Stimulated activated CD4-positive, alpha-beta T cell treated with anti-CD3 and anti-CD28 coated beads, TNF-alpha, amount 100 ng/mL, for 4 hours (primary cell): ENCODE data around the gene WDR35.
"Not testable (repeated sequence)": the region's sequence is repeated elsewhere in the genome, so short reads cannot be mapped to it uniquely, and the experiment has no call there.

ENCODE experiments used
- DNase-seq, 3 experiments: peaks; one replicate each; pipeline ENCODE4 v3.0.0-alpha.2; 2020; ENCODE audit warnings: low read depth in 3 of 3

Gene WDR35

DNA sequence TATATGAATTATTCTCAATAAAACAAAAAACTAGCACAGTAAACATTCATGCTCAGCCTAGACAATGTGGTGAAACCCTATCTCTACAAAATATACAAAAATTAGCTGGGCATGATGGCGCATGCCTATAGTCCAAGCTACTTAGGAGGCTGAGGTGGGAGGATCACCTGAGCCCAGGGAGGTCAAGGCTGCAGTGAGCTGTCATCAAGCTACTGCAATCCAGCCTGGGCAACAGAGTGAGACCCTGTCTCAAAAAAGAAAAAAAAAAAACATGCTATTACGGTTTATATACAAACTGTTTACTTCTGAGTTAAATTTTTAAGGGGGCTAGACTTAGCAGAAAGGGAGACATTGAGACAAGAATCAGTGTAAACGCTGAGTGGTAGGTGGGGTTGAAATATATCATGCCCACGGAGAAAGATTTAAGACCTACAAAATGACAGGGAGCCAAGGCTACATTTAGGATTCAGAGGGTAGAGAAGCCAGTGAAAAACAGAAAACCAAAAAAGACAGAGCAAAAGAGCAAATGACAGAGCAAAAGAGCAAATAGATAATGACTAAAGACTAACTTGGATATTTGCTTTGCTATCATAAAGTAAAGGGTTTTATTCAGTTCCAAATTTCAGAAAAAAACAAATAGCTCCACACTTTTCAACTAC lies 95.6 kb downstream of the WDR35 start:
- DNase-seq = no peak

DNA sequence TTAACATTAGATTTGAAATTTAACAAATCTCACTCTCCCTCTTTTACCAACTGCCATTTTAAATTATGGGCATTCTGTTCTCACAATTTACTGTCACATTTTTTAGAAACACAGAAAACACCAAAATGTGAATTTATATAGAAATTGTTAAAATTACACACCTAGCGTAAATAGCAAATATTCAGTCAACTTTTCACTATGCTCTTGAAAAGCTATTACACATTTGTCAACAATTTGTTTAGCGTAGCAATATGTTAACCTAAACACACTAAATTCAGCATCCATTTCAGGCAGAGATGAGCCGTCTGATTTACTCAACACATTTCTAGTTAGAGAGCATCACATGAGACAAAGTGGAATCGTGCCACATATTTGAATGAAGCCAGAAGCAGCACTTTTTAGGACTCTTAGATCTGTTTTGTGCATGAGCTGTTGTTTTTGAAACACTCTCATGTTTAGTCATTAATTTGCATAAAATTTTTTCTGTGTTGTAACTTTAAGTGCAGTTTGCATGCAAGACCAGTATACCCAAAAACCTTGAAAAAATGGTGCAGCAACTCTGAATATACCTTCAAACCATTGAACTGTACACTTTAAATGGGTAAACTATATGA lies 96.3 kb downstream of the WDR35 start:
- no peak for DNase-seq

DNA sequence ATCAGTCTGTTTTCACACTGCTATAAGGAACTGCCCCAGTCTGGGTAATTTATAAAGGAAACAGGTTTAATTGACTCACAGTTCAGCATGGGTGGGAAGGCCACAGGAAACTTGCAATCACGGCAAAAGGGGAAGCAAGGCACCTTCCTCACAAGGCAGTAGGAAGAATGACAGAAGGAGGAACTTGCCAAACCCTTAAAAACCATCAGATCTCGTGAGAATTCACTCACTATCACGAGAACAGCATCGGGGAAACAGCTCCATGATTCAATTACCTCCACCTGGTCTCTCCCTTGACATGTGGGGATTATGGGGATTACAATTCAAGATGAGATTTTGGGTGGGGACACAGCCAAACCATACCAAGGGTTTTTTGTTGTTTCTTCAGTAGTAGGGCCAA lies 97.9 kb downstream of the WDR35 start:
- DNase-seq = not testable (repeated sequence)

DNA sequence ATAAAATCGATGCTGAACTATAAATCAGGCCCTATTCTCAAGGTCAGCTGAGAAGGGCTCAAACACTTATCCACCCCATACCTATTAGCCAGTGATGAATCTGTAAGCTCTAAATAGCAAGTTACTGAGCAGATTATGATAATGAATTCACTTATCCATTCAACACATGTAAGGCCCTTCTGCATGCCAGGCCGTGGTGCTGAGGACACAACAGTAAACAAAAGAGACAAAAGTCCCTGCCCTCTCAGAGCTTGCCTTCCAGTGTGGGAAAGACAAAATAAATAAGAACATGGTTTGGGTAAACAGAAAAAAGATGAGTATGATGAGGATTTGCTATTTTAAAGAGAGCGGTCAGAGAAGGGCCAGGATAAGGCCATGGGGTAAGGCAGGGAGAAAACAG lies 99.8 kb downstream of the WDR35 start:
- no peak for DNase-seq

DNA sequence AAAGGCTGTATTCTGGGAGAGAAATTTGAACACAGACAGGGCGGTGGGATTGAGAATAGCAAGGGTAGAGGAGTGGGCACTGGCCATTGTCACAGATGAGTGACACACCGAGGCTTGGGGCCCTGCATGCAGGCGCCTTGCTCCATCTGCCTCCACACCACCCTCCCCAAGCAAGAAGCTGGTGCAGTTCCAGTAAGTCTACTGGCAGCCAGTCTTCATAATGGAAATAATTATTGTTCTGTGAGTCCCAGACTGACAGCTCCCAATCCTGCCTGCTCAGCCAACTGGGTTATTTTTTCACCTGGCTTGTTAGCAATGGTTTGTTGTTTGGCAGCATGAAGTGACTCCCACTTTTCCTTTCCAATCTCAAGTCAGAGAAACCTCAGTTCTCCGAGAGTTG lies 101.1 kb downstream of the WDR35 start:
- DNase-seq = no peak

DNA sequence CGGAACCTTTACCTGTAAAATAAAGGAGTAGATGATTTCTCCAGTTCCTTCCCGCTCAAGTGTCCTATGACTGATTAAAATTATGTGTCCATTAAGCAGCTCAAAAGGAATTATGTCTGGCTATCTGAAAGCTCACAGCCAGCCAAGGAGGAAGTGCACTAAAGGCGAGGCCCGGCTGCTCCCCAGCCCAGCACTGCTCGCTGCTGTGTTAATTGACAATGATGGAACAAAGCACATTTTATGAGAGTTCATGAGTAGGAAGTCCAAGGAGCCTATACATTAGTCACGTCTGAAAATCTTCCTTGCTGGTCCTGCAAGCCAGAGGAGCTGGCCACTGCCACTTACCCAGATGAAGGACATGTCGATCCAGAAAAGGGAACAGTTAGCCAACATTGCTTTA lies 102.4 kb downstream of the WDR35 start:
- DNase-seq = no peak

DNA sequence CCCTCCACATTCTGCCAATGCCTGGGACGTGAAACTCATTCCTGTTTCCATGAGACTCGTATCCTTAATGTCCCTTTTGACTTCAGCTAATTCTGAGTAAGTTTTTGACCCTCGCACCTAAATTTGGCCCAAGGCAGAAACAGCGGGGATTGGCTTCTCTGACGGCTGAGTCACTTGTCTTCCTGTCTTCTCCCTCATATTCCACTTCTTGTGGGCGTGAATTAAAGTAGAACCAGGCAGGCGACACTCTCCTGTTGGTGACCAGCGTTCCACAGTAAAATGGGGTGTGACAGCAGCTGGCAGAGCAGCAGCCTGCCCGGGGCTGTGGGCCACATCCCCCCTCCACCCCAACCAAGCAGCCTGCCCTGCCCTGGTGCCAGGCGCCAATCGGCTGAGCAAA lies 103.6 kb downstream of the WDR35 start:
- DNase-seq = no peak

DNA sequence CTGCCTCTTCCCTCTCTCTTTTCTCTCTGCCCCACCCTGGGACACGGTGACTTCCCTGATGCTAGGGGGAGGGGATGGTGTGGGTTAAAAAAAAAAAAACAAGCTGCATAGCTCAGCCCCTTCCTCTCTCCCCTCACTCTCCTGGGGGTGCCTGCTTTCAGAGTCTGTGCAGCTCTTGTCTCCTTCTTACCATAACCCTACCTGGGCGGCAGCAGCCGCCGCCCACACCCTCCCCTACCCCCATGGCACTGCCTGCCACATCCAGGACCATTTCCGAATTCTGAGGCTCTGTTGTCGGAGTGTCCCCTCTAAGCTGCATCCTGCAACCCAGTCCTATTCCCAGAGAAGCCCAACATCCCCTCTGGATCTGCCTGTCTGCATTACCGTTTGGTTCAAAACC lies 104.1 kb downstream of the WDR35 start:
- no peak for DNase-seq

DNA sequence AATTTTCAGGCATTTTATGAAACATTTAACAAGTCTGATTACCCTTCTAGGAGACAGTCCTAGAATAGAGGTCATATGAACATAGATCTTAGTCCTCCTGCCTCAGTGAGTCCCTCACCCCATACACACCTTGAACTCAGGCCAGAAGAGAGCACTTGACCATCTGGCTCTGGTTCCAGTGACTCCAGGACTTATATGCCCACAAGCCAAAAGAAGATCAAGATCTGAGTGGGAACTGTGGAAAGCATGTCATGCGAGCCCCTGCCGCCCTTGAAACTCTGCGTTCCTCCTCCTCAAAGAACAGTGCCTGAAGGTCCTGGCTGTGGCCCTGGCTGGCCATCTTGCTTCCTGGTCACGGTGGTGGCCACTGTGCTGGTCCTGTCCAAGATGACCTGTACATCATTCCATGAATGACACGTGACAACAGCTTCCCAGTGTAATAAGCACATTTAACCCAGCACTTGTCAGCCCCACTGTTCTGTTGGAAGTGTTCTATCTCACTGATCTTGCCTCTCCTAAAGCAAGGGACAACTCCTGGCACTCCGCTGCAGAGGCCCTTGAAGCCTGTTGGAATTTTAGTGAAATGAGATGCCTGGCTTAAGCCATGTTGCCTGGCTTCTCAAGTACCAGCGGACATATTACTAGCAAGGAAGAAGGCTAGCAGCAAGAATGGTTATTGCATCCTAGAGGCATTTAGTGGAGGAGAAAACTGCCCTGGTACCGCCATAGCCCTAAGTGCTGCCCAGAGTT lies 105.8 kb downstream of the WDR35 start:
- no peak for DNase-seq

DNA sequence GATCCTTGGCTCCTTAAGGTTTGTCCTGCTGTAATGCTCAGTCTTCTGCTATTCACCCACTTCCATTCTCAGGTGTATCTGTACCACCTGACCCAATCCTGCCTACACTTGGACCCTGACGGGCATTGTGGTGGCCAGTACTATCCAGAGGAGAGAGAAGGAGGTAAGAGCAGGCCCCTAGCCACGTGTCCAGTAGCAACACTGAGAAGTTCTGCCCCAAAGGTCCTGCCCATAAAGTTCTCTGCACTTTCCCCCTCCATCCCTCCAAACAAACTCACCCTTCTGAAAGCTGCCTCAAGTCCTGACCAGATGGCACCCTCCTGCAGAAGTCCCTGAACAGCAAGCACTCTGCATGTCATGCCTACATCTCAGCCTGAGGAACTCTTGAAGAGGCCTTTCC lies 106.4 kb downstream of the WDR35 start:
- DNase-seq = no peak

DNA sequence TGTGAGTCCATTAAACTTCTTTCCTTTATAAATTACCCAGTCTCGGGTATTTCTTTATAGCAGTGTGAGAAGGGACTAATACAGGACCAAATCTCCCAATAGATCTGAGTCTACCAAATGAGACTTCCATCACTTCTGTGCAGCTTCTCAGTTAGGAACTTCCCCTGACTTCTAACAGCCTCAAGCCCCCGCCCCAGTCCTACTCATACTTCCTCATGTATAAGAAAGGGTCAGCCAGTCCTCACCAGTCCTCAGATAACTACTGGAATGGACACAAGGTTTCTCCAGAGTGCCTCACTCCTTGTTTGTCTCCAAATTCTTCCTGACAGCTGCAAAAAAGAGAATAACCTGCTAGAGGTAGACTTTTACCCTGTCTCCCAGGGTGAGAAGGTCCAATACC lies 107.6 kb downstream of the WDR35 start:
- DNase-seq = no peak

DNA sequence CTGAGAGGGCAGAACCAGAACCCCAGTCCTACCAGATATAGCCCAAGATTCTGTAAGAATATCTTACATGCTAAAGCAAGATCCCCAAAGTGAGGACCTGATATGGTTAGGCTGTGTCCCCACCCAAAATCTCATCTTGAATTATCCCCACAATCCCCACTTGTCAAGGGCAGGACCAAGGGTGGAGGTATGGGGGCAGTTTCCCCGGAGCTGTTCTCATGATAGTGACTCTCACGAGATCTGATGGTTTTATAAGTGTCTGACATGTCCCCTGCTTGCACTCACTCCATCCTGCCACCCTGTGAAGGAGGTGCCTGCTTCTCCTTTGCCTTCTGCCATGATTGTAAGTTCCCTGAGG lies 108.0 kb downstream of the WDR35 start:
- no peak for DNase-seq

DNA sequence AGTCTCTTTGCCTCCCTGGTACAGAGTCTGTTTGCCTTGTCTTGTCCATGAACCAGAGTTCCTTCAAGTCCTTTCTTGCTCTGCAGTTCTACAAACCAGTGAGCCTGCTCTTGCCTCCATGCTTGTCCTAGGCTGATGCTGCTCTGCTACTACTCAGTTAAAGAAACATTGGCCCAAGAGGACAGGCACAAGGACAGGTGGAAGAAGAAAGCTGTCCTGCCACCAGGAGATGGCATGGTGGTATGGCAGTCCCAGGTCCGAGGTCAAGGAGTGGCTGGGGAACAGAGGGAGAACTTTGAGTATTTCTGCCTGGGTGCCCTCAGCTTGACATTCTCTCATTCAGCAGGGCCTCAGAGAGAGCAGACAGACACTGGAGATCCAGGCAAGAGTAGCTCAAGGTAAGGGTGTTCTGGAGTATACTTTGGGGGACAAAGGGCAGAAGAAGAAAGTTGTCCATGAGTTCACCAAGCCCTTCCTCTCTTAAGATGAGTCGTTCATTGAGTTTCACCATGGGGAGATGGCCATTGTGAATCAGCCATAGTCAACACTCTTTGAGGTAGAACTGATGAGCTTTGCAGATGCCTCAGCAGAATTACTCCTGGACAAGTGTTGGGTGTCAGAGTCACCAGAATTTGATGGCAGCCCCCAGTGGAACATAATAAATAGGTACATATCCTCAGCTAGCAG lies 108.5 kb downstream of the WDR35 start:
- no peak for DNase-seq

DNA sequence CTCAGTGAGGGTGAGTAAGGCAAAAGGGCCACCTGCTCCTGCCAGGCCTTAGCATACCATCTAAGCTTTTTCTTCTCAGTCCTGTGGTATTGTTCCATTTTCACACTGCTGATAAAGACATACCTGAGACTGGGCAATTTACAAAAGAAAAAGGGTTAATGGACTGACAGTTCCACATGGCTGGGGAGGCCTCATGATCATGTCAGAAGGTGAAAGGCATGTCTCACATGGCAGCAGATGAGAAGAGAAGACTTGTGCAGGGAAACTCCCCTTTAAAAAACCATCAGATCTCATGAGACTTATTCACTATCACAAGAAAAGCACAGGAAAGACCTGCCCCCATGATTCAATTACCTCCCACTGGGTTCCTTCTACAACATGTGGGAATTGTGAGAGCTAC lies 109.7 kb downstream of the WDR35 start:
- not testable (repeated sequence) for DNase-seq

DNA sequence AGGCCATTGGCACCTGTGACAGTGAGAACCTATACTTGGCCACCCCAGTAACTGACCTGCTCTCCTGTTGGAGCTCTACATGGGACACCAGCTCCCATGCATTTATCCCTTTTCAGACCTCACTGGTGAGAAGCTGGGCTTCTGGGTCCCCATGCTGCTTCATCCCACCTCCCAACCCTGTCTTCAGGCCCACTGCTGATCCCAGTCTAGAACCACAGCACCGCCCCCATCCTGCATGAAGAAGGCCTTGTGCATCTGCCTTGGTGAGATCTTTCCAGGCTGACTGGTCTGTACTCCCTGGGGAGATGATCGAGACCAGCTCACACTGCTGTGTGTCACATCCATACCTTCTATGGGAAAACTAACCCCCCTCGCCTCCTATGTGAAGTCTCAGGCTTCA lies 110.8 kb downstream of the WDR35 start:
- DNase-seq = no peak

DNA sequence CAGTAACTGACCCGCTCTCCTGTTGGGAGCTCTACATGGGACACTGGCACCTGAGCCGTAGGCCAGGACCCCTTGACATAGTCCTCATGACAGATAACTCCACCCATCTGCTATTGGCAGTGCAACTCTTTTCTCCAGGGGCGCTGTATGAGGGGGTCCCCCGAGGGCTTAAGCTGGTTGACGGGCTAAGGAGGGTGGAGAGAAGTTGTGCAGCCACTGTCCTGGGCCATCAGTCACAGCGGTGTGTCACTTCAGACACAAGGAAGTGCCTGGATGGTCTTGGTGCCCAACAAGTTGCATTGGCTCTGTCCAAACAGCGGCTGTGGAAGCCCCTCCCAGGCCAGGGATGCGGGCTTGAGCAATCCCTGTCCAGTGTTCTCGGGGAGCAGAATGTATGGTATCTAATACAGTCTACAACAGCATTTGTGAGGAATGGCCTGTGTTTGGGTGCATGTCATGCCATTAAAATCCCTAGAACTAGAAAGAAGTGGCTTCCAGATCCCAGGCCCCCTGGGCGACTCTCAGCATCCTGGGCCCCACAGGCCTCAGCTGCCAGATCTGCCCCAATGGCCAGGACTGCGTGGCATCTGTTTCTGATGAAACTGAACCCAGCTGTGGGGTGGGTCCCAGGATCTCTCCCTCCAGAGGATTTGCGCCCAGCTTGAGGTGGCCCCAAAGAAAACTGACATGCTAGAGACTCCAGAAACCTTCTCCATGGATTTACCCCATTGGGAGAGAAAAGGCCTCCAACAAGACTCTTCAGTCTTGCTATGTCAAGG lies 111.4 kb downstream of the WDR35 start:
- DNase-seq = no peak

DNA sequence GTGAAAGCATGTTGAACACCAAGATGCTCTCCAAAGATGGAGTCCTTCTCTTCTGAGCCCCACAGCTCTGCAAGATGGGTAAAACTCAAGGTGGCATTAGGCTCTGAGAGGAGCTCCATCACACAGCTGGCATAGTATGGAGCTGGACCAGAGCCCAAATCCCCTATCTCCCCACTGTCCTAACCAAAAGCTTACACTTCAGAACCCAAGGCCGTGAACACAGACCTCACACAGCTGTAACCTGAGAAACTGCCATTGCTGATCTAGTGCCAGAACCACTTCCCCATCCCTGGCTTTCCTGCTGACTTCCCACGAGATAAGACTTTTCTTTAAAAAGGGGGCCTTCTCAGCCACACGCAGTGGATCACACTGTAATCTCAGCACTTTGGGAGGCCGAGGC lies 113.2 kb downstream of the WDR35 start:
- DNase-seq = no peak

DNA sequence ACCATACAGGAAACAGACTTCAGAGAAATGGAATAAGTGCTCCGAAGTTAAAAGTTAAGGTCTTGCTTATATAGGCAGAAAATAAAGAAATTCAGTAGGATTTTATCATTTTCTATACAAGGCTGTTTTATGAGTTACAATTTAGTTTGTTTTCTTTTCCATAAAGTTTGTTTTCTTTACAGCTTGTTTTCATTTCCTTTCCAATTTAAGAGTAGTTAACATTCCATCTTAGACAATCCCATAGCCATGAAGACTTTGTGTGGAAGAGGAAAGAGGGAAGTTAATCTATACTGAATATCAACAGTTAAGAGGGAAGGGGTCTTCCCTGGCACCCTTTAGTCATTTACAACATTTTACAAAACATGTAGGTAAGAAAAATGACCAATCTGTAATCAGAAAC lies 114.6 kb downstream of the WDR35 start:
- no peak for DNase-seq

DNA sequence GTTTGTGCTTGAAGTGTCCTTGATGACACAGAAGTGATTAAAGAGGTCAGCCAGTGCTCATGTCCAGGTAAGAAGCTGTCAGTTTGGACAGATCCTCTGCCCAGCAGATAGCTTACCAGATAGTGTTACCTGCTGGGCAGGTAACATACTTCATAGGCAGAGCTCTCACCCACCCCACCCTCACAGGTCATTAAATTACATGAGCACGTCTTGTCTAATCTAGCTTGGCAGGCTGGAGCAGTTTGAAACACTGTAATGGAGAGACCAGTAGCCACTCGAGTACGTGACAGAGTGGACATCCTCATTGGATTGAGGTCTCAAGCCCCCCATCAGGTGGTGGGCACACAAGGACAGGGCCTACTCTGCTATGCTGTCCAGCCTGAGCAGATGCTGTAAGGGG lies 115.2 kb downstream of the WDR35 start:
- DNase-seq = no peak

DNA sequence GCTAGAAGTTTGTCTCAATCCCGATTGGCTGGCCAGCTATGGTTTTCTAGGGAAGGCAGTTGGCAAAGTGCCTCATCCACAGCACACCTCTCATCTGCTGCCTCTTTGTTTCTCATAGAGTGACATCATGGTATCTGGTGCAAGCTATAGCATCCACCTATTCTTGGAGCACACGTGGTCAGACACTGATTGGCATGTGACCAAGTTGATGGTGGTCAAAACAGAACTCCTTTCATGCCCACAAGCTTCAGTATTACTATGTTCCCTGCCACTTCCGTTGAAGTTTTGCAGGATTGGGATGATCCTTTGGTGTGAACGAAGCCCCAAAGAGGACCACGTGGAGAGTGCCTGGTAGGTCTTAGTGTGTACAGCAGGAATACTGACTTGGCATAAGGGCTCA lies 116.9 kb downstream of the WDR35 start:
- DNase-seq = no peak

DNA sequence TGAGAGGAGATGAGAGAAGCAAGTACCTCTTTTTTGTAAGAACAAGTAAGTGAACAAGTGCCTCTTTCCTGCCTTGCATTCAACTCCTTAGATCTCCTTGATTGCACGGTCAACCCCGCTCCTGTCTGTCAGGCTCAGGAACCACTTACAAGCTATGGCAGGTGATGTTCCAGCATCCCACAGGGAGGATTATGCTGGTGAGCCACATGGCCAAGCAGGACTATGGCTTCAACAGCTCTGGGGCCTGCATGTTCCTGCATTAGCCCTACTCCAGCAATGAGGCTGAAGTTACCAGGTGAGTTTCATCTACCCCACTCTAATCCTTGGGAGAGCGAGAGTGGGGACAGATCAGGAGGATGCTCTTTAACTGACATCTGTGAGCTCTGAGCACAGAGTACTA lies 117.6 kb downstream of the WDR35 start:
- DNase-seq = no peak

DNA sequence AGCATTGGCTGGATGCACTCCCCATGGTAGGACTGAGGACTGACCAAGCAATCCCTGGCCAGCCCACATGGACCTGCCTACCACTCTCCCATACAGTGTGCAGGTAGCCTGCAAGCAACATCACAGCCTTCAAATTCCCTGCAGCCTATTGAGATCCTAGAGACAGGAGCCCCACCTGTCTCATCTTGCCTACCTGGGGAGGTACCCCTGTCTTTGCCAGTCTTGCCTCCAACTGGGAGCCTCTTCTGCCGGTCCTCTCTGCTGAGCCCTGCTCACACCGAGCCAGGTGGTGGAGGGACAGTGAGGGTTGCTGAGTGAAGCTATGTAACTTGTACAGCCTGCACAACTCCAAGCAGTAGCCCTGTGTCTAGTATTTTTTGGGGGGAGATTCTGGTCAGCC lies 118.1 kb downstream of the WDR35 start:
- DNase-seq = no peak
